HG03159 (cell line): Measurements from ENCODE around the gene GLDN.
"Not testable (repeated sequence)": the region's sequence is repeated elsewhere in the genome, so short reads cannot be mapped to it uniquely, and the experiment has no call there.

Experiments used
- ATAC-seq: cut with Tn5 transposase; IDR thresholded peaks from one replicate; pipeline ENCODE4 v1.9.1; 2021; ENCODE audit warnings: mild to moderate bottlenecking, moderate library complexity; ENCODE audit not compliant: unreplicated experiment

GLDN gene

DNA sequence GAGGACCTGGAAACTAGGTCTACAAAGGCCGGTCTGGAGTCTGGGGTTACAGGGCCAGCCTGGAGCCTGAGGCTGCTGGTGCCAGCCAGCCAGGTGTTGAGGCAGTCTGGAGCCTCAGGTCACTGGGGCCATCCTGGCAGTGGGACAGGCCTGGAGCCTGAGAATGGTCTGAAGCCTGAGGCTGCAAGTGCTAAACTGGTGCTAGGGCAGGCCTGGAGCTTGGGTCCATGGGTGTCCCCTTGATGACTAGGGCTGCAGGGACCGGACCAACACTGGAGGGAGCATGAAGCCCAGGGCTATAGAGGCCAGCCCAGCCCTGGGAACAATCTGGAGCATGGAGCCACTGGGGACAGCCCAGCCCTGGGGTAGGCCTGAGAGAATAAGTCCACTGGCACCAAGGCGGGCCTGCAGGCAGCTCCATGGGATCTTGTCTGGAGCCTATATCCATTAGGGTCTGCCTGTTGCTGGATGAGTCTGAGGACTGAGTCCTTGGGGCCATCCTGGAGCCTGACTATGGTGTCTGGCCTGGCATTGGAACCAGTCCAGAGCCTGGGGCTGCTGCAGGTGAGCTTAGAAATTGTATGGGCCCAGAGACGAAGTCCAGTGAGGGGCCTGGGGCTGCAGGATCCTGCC, 101.9 kb downstream of the GLDN start:
- ATAC-seq = no peak

DNA sequence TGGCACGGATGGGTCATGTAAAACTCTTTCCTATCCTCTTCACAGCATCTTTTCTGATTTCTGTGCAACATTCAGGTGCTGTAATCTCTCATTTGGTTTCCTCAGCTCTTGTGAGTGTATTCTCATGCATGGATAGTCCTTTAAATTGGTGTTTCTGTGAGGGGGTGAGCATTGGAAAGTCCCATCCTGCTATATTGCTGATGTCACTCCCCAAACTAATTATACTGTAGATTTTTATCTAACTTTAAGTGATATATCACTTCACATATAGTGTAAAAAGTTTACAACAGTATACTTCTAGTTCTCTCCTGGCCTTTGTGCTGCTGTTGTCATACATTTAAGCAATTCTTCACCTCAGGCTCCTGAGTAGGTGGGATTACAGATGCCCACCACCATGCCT, 102.7 kb downstream of the GLDN start:
- ATAC-seq = no peak

DNA sequence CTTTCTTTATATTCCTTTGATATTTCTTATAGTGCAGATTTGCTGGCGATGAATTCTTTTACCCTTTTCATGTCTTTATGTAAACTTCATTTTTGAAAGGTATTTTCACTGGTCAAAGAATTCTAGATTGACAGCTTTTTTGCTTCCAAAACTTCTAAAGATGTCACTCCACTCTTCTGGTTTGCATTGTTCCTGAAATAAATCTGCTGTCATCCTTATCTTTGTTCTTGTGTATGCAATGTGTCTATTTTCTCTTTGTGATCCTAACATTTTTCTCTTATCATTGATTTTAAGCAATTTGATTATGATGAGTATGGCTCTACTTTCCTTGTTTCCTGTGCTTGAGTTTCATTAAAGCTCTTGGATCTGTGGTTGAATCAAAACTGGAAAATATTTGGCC, 103.4 kb downstream of the GLDN start:
- no peak for ATAC-seq

DNA sequence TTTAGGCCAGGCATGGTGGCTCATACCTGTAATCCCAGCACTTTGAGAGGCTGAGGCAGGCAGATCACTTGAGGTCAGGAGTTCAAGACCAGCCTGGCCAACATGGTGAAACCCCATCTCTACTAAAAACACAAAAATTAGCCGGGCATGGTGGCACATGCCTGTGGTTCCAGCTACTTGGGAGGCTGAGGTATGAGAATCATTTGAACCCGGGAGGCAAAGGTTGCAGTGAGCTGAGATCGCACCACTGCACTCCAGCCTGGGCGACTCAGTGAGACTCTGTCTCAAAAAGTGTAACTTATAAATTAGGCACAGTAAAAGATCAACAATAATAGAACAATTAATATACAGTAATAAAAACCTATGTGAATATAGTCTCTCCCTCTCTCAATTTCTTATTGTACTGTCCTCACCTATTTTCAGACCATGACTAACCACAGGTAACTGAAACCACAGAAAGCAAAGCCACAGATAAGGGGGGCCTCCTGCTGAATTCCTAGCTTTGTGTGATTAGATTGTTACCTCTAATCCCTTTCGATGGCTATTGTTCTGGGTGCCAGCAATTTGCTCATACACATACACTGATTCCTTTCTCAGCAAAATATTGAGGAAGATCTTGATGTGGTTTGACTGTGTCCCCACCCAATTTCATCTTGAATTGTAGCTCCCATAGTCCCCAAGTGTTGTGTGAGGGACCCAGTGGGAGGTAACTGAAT, 104.7 kb downstream of the GLDN start:
- not testable (repeated sequence) for ATAC-seq

DNA sequence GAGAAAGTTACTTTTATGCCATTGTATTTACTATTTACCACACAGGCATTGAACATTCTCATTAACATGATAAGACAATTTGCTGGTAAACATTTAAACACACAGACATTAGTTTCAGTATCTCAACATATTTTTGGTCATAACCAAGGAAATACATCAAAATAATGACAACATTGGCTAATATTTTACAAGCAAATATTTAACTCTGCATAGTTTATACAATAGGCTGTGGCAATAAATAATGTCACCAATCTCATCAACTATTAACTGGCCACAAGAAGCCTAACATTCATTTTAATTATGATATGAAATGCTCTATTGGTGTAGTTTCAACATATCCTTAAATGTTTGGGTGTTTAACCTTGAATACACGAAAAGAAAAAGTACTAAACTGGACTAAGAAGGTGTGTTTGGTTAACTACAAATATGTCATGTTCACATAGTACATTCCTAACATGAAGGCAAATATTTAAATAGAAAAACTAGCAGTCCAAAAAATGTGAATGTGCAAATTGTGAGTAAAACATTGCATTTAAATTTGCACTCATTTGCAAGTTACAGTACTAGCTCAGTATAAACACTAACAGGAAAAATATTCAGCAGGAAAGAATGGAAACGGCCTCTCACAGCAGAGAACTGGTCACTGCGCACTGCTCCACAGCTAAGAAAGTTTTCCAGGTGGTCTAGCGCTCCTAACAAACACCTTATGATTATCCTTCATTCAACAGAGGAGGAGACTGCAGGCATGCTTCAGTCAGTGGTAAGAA, 106.6 kb downstream of the GLDN start:
- no peak for ATAC-seq

DNA sequence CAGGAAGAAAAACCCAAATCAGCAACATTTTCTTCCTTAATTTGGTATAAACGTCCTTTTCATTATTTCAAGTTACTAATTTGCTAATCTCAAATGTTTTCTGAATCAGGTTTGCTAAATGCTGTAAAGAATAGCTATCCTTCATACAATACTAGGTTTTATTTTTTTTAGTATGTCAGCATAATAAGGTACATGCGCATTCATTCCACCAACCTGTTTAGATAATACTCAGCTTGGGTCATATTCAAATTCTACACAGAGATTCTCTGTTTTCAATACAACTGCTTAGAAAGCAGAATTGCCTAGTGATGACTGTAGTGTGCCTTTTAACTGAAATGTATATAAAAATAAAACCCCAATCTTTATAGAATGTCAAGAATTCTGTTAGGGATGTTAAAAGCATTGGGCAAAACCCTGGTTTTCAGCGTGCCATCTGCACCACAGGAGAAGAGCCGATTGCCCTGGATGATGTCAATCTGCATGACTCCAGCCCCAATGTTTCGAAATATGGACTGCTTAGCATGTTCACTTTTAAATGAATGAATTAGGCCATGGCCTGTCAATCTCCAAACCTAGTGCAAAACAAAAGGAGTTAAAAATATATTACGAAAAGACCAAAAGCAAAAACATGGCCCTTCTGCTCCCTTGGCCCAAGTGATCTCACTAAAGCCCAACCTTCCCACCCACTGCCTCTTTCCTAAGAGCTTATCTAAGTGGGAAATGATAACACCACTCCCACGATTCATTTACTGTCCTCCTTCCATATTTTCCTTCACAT, 107.4 kb downstream of the GLDN start:
- no peak for ATAC-seq

DNA sequence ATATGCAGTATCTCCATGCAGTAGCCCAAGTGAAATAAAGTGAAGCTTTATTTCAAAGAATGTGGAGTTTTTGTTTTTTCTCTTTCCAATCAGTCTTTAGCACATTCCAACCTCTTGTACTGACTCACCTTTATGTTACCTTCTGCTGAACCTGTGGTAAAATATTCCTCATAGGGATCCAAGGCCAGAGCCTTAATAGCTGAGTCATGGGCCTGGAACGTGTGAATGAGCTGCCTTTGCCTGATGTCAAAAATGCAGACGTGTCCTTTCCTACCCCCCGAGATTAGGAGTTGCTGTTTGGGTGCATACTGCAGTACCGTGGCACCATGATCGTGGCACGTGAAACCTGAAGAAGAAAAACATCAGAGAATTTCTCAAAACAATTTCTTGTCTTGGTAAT, 108.5 kb downstream of the GLDN start:
- no peak for ATAC-seq
